CD4-positive, alpha-beta T cell treated with Interleukin-1 beta for 1 hour (primary cell): ENCODE results near the gene ZNF593OS.

ENCODE experiments used
- DNase-seq, 2 donors: peaks; one replicate each; pipeline ENCODE4 v3.0.0-alpha.2; 2020 to 2022

ZNF593OS gene

DNA sequence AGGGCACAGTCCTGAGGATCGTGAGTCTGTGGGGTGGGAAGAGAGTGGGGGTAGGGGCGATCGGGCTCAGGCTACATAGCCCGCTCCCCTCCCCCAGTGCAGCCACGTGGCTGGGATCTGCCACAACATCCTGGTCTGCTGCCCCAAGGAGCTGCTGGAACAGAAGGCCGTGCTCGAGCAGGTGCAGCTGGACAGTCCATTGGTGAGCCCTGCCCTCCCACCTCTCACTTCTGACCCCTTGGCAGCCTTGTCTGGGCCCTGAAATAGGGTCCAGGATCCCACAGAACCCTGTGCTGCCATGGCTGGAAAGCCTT, 10.7 kb upstream of the ZNF593OS start:
- no peak for DNase-seq

DNA sequence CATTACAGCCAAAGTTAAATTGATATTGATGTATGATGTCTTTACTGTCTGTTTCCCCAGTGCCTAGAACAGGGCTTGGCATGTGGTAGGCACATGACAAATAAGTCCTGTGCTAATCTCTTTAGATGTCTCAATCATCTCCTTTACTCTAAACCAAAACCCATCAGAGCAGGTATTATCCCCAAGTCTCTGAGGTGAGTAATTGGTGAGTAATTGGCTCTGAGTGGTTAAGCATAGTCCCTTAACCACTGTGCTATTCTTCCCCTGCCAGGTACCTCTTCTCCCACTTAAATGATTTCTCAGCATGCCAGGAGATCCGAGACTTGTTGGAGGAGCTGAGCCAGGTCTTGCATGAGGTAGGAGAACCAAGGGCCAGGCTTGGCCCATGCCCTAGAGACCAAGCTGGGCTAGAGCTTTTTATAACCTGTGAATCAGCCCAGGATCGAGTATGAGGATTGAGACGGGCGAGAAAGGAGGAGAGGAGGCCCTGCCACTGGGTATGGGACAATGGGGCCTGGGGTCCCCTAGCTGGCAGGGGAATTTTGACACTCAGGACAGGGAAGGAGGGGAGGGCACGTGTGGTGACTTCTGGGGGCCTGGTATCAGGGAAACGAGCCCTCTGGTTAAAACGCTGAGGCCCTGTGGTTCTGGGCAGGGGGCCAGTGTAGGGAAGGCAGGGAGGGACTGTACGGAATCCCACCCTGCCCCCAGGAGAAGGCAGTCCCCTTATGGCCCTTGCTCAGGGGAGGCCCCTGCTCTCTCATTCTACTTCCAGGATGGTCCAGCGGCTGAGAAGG, 10.2 kb upstream of the ZNF593OS start:
- DNase-seq, result no peak

DNA sequence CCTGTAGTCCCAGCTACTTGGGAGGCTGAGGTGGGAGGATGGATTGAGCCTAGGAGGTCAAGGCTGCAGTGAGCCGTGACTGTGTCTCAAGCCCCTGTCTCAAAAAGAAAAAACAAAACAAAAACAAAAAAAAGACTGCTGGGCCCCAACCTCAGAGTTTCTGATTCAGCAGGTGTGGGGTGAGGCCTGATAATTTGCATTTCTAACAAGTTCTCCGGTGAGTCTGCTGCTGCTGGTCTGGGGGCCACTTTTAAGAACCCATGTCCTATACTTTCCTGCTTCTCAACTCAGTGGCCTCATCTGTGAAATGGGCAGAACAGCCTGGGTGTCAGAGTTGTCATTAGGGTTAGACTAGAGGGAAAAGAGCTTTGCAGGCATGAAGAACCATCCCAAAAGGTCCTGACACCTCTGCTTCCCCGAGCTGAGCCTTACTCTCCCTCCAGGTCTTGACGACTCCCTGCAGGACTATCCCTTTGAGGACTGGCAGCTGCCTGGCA, 8.4 kb upstream of the ZNF593OS start:
- no peak for DNase-seq

DNA sequence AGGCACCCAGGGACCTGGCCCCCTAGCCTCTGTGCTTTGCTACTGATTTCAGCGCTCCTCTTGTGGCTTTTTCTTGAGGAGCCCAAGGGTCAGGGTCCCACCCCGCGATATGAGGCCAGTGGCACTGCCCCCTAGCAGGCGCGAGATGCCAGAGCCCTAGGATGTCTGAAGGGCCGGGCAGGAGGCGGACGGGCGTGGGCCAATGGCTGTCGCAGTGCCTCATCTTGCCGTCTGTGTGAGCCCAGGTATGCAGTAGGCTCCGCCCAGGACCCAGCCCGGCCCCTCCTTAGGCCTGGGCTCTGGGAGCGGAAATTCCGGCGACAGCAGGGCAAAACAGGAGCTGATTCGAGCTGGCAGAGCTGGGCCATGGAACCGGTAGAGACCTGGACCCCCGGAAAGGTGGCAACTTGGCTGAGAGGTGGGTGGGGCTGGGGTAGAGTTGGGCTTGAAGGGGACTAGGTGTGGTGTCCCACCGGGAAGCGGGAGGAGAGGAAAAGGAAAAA, 5.6 kb upstream of the ZNF593OS start, which contains the start of gene CNKSR1:
Gene CNKSR1 (plus strand): TSS at position 310 of the 503 bp plus-strand sequence. CDS start 57 bp downstream, at position 367.
- DNase-seq, result peak in 1 of 2 donors; percentile 19

GRCh38 chr1:26175346-26175745, 3.7 kb upstream of the ZNF593OS start:
- no peak for DNase-seq

GRCh38 chr1:26170472-26170821, 1.2 kb downstream of the ZNF593OS start:
- no peak for DNase-seq

DNA sequence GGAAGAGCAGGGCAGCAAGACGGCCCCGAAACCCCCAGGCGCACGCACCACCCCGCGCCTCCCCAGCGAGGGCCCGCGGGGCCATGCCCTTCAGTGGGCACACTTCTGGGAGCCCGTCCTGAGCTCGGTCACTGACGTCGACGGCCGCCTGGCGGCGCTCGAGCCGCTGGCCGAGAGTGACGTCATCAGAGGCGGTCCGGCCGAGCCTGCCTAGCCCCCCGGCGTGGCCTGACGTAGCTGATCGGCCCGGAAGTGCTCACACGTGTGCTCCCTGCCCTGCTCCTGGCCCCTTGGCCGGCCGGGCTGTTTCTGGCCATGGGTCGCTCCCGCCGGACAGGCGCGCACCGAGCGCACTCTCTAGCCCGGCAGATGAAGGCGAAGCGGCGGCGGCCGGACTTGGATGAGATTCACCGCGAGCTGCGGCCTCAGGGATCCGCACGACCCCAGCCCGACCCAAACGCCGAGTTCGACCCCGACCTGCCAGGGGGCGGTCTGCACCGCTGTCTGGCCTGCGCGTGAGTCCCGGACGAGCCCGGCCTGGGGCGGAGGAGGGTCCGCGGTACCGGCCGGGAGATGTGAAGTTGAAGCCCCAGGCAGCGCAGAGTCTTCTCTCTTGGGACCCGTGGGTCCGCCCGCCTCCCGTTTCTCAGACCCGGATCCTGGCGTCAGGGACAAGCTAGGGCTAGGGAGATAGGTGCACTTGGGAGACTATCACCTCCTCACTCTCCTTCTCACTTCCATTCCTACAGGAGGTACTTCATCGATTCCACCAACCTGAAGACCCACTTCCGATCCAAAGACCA, 1.8 kb downstream of the ZNF593OS start, which contains the start of gene ZNF593:
Gene ZNF593 (plus strand): TSS at position 240 of the 803 bp plus-strand sequence. CDS start 76 bp downstream, at position 316.
- DNase-seq, result peak; percentile 91

DNA sequence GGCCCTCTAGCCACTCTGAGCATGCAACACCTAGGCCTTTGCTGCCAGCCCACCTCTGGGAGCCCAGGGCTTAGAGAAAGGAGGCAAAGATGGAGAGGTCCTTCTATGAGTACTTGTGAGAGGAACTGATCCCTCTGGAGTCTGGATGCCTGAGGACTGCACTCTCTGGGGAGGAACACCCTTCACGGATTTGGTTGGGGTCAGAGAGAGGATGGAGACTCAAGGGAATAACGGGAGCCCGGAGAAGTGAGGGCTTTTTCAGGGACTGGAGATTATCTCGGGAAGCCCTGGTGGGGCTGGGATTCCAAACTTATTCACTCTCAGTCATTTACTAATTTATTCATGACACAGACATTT, 2.5 kb downstream of the ZNF593OS start:
- no peak for DNase-seq

DNA sequence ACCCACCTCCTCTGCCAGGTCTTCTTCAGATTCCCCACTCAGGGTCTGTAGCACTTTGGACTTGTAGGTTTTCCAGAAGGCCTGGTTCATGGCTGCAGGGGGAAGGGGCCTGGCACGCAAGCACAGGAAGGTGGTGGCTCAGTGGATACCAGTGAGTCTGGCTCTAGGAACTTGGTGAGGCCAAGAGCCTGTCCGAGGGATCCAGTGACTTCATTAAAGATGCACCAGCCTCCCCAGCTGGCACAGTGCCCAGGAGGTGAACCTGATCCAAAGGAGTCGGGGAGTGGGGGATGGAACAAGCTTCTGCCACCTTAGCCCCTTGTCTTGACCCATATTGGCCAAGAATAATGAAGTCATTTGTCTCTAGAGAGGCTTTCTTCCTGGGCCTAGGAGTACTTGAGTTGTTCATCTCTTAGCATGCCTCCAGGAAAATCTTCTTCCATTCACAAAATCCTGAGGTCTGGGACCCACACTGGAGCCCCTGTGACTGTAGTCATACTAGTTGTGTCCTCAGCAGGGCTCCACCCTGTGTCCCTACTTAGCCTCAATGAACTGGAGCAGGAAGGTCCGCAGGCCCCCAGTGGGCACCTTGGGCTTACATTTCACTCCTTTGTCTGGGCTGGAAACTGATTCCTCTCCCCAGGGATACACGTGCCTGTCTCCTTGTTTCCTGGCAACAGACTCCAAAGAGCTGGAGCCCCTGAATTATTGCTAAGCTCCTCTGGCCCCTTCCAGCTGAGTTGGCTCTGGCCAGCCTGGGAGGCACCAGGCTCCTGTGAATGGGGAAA, 3.0 kb downstream of the ZNF593OS start, which contains the start of gene C1orf232:
Gene C1orf232 (minus strand): TSS at position 554 of the 788 bp plus-strand sequence. CDS start 464 bp downstream, at position 90.
- no peak for DNase-seq

- DNase-seq, result no peak
These were observed 4.8 kb downstream of the ZNF593OS start for GRCh38 chr1:26166719-26167281.

- DNase-seq, result no peak
These were observed 6.5 kb downstream of the ZNF593OS start for GRCh38 chr1:26164861-26165842.

- DNase-seq, result peak; percentile 31 to 59
These were observed 7.4 kb downstream of the ZNF593OS start for GRCh38 chr1:26164036-26164860.

GRCh38 chr1:26163684-26164035, 8.0 kb downstream of the ZNF593OS start:
- DNase-seq, result no peak

- DNase-seq, result no peak
These were observed 9.4 kb downstream of the ZNF593OS start for GRCh38 chr1:26162220-26162709.

GRCh38 chr1:26161415-26162219, 10.0 kb downstream of the ZNF593OS start:
- DNase-seq, result peak; percentile 25 to 36

DNA sequence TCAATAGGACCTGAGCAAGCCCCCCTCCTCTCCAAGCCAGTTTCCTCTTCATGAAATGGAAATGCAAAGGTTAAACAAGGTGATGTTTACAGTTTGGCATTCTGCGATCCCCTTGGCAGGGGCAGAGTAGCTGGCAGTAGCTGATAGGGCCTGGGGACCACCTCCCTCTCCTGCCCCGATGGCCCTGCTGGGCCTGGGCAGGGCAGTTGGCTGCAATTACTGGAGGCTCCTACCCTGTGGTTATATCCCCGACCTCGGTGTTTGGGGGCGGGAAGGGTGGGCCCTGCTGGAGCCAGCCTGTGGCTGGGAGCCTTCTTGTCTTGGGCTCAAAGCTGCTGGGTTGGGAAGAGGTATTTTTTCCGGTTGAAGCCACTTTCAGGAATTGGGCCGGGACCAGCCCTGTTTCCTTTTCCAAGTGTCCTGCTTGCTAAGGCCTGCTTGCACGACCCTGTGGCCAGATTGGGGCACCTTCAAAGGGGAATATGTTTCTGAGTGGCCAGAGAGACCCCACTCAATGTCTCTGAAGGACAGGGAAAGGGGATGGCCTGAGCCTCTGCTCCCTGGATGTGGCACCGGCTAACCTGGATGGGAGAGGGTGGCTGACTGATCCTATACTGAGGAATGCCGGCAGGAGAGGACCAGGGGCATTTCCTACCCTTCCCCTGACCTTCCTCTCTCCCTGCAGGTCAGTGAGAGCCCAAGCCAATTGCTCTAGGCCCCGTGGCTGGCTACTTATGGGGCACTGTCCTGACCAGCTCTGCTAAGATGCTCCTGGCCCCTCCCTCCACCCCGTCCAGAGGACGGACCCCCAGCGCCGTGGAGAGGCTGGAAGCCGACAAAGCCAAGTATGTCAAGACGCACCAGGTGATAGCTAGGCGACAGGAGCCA, 10.9 kb downstream of the ZNF593OS start:
- DNase-seq, result no peak

- DNase-seq, result no peak
These were observed 11.9 kb downstream of the ZNF593OS start for GRCh38 chr1:26159743-26160039.
